ENCODE results near the gene PHC3.

The PHC3 gene

DNA sequence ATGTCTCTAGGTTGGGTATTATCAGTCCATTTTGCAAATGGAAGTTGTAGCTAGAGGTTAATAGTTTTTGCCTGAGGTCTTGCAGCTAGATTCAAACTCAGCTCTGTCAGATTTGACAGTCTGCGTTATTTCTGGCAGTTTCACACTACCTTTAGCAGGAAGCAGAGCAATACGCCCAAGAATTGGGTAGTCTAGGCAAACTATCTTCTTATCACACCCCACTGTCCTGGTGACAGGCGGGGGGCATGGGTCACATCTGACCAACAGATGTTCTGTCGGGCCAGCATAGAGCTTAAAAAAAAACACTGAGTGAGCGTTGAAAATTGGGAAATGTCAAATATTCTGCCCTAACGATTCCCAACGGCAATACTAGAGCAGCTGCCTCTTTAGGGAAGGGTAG is 138.0 kb downstream of the PHC3 start:
- TF ChIP-seq, protein P1, sequence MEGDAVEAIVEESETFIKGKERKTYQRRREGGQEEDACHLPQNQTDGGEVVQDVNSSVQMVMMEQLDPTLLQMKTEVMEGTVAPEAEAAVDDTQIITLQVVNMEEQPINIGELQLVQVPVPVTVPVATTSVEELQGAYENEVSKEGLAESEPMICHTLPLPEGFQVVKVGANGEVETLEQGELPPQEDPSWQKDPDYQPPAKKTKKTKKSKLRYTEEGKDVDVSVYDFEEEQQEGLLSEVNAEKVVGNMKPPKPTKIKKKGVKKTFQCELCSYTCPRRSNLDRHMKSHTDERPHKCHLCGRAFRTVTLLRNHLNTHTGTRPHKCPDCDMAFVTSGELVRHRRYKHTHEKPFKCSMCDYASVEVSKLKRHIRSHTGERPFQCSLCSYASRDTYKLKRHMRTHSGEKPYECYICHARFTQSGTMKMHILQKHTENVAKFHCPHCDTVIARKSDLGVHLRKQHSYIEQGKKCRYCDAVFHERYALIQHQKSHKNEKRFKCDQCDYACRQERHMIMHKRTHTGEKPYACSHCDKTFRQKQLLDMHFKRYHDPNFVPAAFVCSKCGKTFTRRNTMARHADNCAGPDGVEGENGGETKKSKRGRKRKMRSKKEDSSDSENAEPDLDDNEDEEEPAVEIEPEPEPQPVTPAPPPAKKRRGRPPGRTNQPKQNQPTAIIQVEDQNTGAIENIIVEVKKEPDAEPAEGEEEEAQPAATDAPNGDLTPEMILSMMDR (IDR thresholded peaks at IDR 0.05; ENCODE audit: low read depth, low read length), result no peak
- DNase-seq (ENCODE audit: extremely low read depth, low read depth), result no peak

DNA sequence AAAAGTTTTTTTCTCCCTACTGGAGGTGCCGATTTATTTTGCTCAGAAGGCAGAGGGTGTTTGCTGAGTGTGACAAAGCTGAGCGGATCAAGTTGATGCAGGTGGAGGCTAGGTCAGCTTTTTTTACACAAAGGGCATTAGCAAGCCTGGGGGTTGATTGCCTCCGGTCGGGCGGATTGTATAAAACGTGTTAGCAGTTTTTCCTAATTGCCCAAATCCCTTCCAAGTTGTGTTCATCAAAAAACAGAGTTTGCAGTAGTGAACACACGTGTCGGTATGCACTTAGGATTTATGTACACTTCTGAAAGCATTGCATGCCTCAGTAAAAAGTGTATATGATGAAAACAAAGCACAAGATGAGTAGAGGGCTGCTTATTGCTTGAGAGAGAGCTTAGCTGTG is 141.1 kb downstream of the PHC3 start:
- no peak for DNase-seq (ENCODE audit: extremely low read depth, low read depth)
- TF ChIP-seq, protein P1 (IDR thresholded peaks at IDR 0.05; ENCODE audit: low read depth, low read length), result no peak

GRCh38 chr3:170038434-170039110 is 143.0 kb downstream of the PHC3 start:
- TF ChIP-seq, protein P1 (IDR thresholded peaks at IDR 0.05; ENCODE audit: low read depth, low read length), result no peak; the same call in 1 of the 2 replicates
- DNase-seq (ENCODE audit: extremely low read depth, low read depth), result no peak

All from AG09319 (cell line).